HepG2 (cell line): ENCODE measurements around the gene SYT9. TPM values are rescaled to one million over a fixed set of nuclear protein-coding genes. Genes with fewer than 3 reads are reported as not detected.

Experiments
- ATAC-seq: fragments of 200-7000 bp; cut with Tn5 transposase; 3 replicates; pipeline ENCODE4 v1.9.1; 2020; ENCODE audit warnings: mild to moderate bottlenecking, moderate library complexity
- BruUV-seq: library from RNA; stranded (reverse); fragments of 400-500 nt; replicated peaks from 2 replicates; lab custom pipeline; 2021; lab: Mats Ljungman, UMichigan
- CTCF ChIA-PET: fragments of 300-600 bp; formaldehyde crosslinking; extraction: SDS; loops from one replicate; lab custom pipeline; 2021; ENCODE audit warnings: low total read pairs, inconsistent platforms, low intra/inter-chr PET ratio; lab: Yijun Ruan, JAX
- POLR2A ChIA-PET: fragments of 350-600 bp; sonication (Branson Sonifier 250); formaldehyde crosslinking; loops from one replicate; lab custom pipeline; 2020; ENCODE audit warnings: antibody characterized with exemption, inconsistent platforms; lab: Yijun Ruan, JAX
- DNase-seq: peaks from one replicate; pipeline ENCODE4 v3.0.0-alpha.2; 2015; ENCODE audit warnings: low spot score
- FAIRE-seq: peaks from 3 replicates; lab custom pipeline; 2011; peaks lifted over from hg19 to GRCh38; lab: Jason Lieb, UNC
- H2AFZ ChIP-seq: one replicate; pipeline ENCODE4 v1.6.1; 2011; ENCODE audit warnings: low read length, inconsistent platforms
- H3K27ac ChIP-seq: fragments of 300-600 bp; 3 replicates; pipeline ENCODE4 v1.8.0; 2011; ENCODE audit warnings: mixed run types, mild to moderate bottlenecking, mixed read lengths, low read length, inconsistent platforms; ENCODE audit not compliant: insufficient read depth; ENCODE audit errors: extremely low read length
- H3K27me3 ChIP-seq, 2 experiments: fragments of 200-600 bp in 1 of 2; 2 replicates in 1 of 2; 3 replicates in 1 of 2; pipeline versions ENCODE4 v1.6.0 to v1.8.0; 2011; ENCODE audit warnings: low read length in 2 of 2, mild to moderate bottlenecking in 2 of 2, moderate library complexity in 2 of 2, inconsistent platforms in 1 of 2; ENCODE audit not compliant: insufficient read depth in 2 of 2, control insufficient read depth in 1 of 2
- H3K36me3 ChIP-seq, 2 experiments: fragments of 200-600 bp in 1 of 2; replicated peaks in 1 of 2; 2 replicates in 1 of 2; 3 replicates in 1 of 2; pipeline versions ENCODE4 v1.5.1 to v1.8.0; 2011; ENCODE audit warnings: low read length in 2 of 2, inconsistent platforms in 1 of 2; ENCODE audit not compliant: insufficient read depth in 2 of 2, control insufficient read depth in 1 of 2
- H3K4me1 ChIP-seq: 2 replicates; pipeline ENCODE4 v1.5.1; 2012; ENCODE audit warnings: low read length, inconsistent platforms; ENCODE audit not compliant: insufficient read depth
- H3K4me2 ChIP-seq: 2 replicates; pipeline ENCODE4 v1.6.0; 2011; ENCODE audit warnings: low read depth, low read length, inconsistent platforms
- H3K4me3 ChIP-seq, 3 experiments: fragments of 200-600 bp in 1 of 3; sonication (generic), shearing (Covaris generic) in 1 of 3; replicated peaks in 1 of 3; 2 replicates each; pipeline ENCODE4 v1.5.1; 2011 to 2016; ENCODE audit warnings: low read length in 3 of 3, inconsistent platforms in 2 of 3, low read depth in 2 of 3, mild to moderate bottlenecking in 2 of 3, control low read depth in 1 of 3, mixed read lengths in 1 of 3; ENCODE audit not compliant: insufficient read depth in 1 of 3
- H3K79me2 ChIP-seq: one replicate; pipeline ENCODE4 v1.6.1; 2011; ENCODE audit warnings: low read length, inconsistent platforms; ENCODE audit not compliant: insufficient read depth
- H3K9ac ChIP-seq: 2 replicates; pipeline ENCODE4 v1.6.0; 2011; ENCODE audit warnings: mild to moderate bottlenecking, low read depth, low read length, inconsistent platforms; ENCODE audit not compliant: insufficient read depth
- H3K9me3 ChIP-seq: 2 replicates; pipeline ENCODE4 v1.5.1; 2012; ENCODE audit warnings: mild to moderate bottlenecking, low read length
- H4K20me1 ChIP-seq: 2 replicates; pipeline ENCODE4 v1.6.0; 2011; ENCODE audit warnings: inconsistent platforms, mild to moderate bottlenecking, low read length, moderate library complexity; ENCODE audit not compliant: insufficient read depth
- CBX2 ChIP-seq, 2 experiments: fragments of 200-600 bp in 1 of 2; sonication (generic); formaldehyde crosslinking in 1 of 2; IDR thresholded peaks; 2 replicates each; pipeline versions ENCODE4 v1.7.0 to v1.8.1; 2018 to 2022; ENCODE audit warnings: low read depth in 2 of 2, low read length in 1 of 2, mild to moderate bottlenecking in 1 of 2, missing genetic modification reagents in 1 of 2
- FOXC1 ChIP-seq: sonication (generic); formaldehyde crosslinking; IDR thresholded peaks from 2 replicates; pipeline ENCODE4 v1.8.0; 2022; ENCODE audit warnings: mild to moderate bottlenecking, missing genetic modification reagents, borderline replicate concordance
- JUND ChIP-seq: sonication (generic); formaldehyde crosslinking; IDR thresholded peaks from 2 replicates; pipeline ENCODE4 v1.8.0; 2022; ENCODE audit warnings: mild to moderate bottlenecking, missing genetic modification reagents
- KAT7 ChIP-seq: IDR thresholded peaks from 2 replicates; pipeline ENCODE4 v1.6.1; 2018; ENCODE audit warnings: borderline replicate concordance, missing compliant biosample characterization
- KDM6A ChIP-seq: IDR thresholded peaks from 2 replicates; pipeline ENCODE4 v1.6.1; 2016; ENCODE audit warnings: low read depth
- MATR3 ChIP-seq: sonication (generic); formaldehyde crosslinking; IDR thresholded peaks from 2 replicates; pipeline ENCODE4 v1.4.0; 2020; ENCODE audit warnings: missing genetic modification reagents
- NR2F1 ChIP-seq, 2 experiments: fragments of 450-650 bp in 1 of 2; formaldehyde crosslinking in 1 of 2; IDR thresholded peaks; 2 replicates each; pipeline versions ENCODE4 v1.5.0 to v1.6.1; 2016 to 2020; ENCODE audit warnings: mild to moderate bottlenecking in 1 of 2, missing compliant biosample characterization in 1 of 2, missing genetic modification reagents in 1 of 2, moderate library complexity in 1 of 2
- ONECUT2 ChIP-seq: sonication (generic); formaldehyde crosslinking; IDR thresholded peaks from 2 replicates; pipeline ENCODE4 v1.4.0; 2020; ENCODE audit warnings: missing genetic modification reagents
- PCBP1 ChIP-seq: fragments of 200-400 bp; formaldehyde crosslinking; IDR thresholded peaks from 2 replicates; pipeline ENCODE4 v1.6.1; 2017; ENCODE audit warnings: mild to moderate bottlenecking, low read depth, low read length, borderline replicate concordance
- SALL1 ChIP-seq: sonication (generic); formaldehyde crosslinking; IDR thresholded peaks from 2 replicates; pipeline ENCODE4 v1.8.0; 2022; ENCODE audit warnings: mild to moderate bottlenecking, missing genetic modification reagents
- ZNF33A ChIP-seq: sonication (generic); formaldehyde crosslinking; IDR thresholded peaks from 2 replicates; pipeline ENCODE4 v1.5.1; 2020; ENCODE audit warnings: missing genetic modification reagents, mild to moderate bottlenecking, moderate library complexity, borderline replicate concordance
- ZNF33B ChIP-seq: sonication (generic); formaldehyde crosslinking; IDR thresholded peaks from 2 replicates; pipeline ENCODE4 v1.5.1; 2020; ENCODE audit warnings: mild to moderate bottlenecking, missing genetic modification reagents
- ZNF607 ChIP-seq: sonication (generic); formaldehyde crosslinking; IDR thresholded peaks from 2 replicates; pipeline ENCODE4 v1.5.1; 2020; ENCODE audit warnings: missing genetic modification reagents, mild to moderate bottlenecking, borderline replicate concordance
- ZNF737 ChIP-seq: sonication (generic); formaldehyde crosslinking; IDR thresholded peaks from 2 replicates; pipeline ENCODE4 v1.5.0; 2020; ENCODE audit warnings: missing genetic modification reagents, mild to moderate bottlenecking, borderline replicate concordance
- ZNF747 ChIP-seq: sonication (generic); formaldehyde crosslinking; IDR thresholded peaks from 2 replicates; pipeline ENCODE4 v1.8.1; 2023; ENCODE audit warnings: missing genetic modification reagents, mild to moderate bottlenecking, borderline replicate concordance
- WGBS: methylation state at CpG from one replicate; pipeline ENCODE4 v1.1.6; 2017; ENCODE audit warnings: low lambda C conversion rate; 5-methylcytosine and 5-hydroxymethylcytosine counted together
- in situ Hi-C: cut with HindIII; loops from 2 replicates; pipeline ENCODE4 v1.10.0; 2017; ENCODE audit warnings: low pct_unique_long_range_greater_than_20kb; ENCODE audit not compliant: extremely low pct_ligation_motif_present
- intact Hi-C: fragments of 100-400 bp; cut with micrococcal nuclease; formaldehyde crosslinking; loops from one replicate; pipeline ENCODE4 v1.10.0; 2022; ENCODE audit not compliant: unreplicated experiment
- polyA plus RNA-seq, 8 experiments: library from polyadenylated mRNA; depleted of rRNA in 3 of 8; stranded (reverse) in 7 of 8; unstranded in 1 of 8; fragments of >200 nt; fragmentation: Illumina TruSeq in 4 of 8; extraction: Trizol in 4 of 8; gene quantifications; 2 replicates each; pipeline versions ENCODE4 v1.2.1 to v1.2.3, GENCODE V29; 2011 to 2016; ENCODE audit warnings: low read depth in 4 of 8, missing spikeins in 1 of 8, mixed read lengths in 1 of 8; ENCODE audit not compliant: insufficient read depth in 1 of 8
- total RNA-seq, 5 experiments: library from RNA; depleted of rRNA; stranded (reverse); fragments of >200 nt; fragmentation: Illumina TruSeq; extraction: Trizol; gene quantifications; 2 replicates each; pipeline ENCODE4 v1.2.3, GENCODE V29; 2016; ENCODE audit warnings: low read depth in 1 of 5
- TF ChIP-seq, protein P1 (sequence below): sonication (generic); formaldehyde crosslinking; conservative IDR thresholded peaks from 2 replicates; pipeline ENCODE4 v1.4.0; 2020; ENCODE audit warnings: missing genetic modification reagents
- TF ChIP-seq, protein P2 (sequence below): sonication (generic); formaldehyde crosslinking; conservative IDR thresholded peaks from 2 replicates; pipeline ENCODE4 v1.8.0; 2022; ENCODE audit warnings: mild to moderate bottlenecking, moderate library complexity, missing genetic modification reagents
- TF ChIP-seq, protein P3 (sequence below): sonication (generic); formaldehyde crosslinking; IDR thresholded peaks from 2 replicates; pipeline ENCODE4 v1.5.1; 2020; ENCODE audit warnings: mild to moderate bottlenecking, missing genetic modification reagents, moderate library complexity

Gene SYT9
- total and polyA plus RNA-seq, 2 of the 13 experiments (the other 11 are each of a cell fraction or from before 2014, with no cell fraction given), result not detected

DNA sequence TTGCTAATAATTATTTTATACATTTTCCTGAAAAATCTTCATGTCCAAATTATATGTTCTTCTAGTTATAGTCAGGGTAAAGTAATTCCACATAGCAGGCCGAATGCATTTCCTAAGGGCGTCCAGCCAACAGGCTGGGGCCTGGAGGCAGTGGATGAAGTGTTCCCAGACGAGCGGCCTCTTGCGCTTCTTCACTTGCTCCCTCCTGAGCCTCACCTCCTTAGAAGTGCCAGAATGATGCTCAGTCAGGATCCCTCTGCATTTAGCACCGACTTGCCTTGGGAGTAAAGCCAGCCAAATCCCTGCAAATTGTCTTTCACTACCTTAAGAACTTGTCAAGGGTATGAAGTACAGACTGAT lies 235.1 kb downstream of the SYT9 start:
- intact Hi-C loops (no loop called here), in situ Hi-C loops (no loop called here)
- FAIRE-seq, result no peak
- H3K4me3 ChIP-seq, result no peak overlapping the region
- H4K20me1 ChIP-seq, result no peaks in the 10 kb centered on the region
- no peak overlapping the region for H2AFZ ChIP-seq
- ChIA-PET CTCF (no interaction called here), POLR2A (no interaction called here)
- H3K36me3 ChIP-seq, result no peaks in the 10 kb centered on the region
- no peak for ATAC-seq
- no peaks in the 10 kb centered on the region for H3K79me2 ChIP-seq
- WGBS, result 41% methylated on average over 6 of the region's 6 CpGs
- peaks cover 1 to 13% of the 10 kb centered on the region in 2 experiments; a peak in 1 of 5 replicates for H3K27me3 ChIP-seq
- no peak overlapping the region for H3K9ac ChIP-seq
- no peaks in the 10 kb centered on the region for H3K9me3 ChIP-seq
- H3K4me2 ChIP-seq, result no peak overlapping the region
- no peak overlapping the region for H3K27ac ChIP-seq
- no TSS peak for BruUV-seq
- peaks cover 15% of the 10 kb centered on the region; the same call in 1 of the 2 replicates for H3K4me1 ChIP-seq
- no peak for DNase-seq
- TF ChIP-seq ZNF737 (CRISPR knock-in tag) (no peak), MATR3 (CRISPR knock-in tag) (no peak), ZNF747 (no peak), ZNF33B (no peak), CBX2 (IDR thresholded peaks at IDR 0.05; ENCODE audit: low read depth, low read length) (no peak), CBX2 (CRISPR knock-in tag; IDR thresholded peaks at IDR 0.05; ENCODE audit: low read depth) (no peak), ZNF33A (CRISPR knock-in tag) (no peak), ZNF607 (CRISPR knock-in tag) (no peak), JUND (CRISPR knock-in tag) (no peak), KDM6A (CRISPR knock-in tag) (no peak), ONECUT2 (CRISPR knock-in tag) (no peak), NR2F1 (CRISPR knock-in tag; IDR thresholded peaks at IDR 0.05) (no peak), SALL1 (CRISPR knock-in tag) (no peak), KAT7 (no peak), PCBP1 (no peak), FOXC1 (CRISPR knock-in tag) (no peak)
- TF ChIP-seq, protein P1, sequence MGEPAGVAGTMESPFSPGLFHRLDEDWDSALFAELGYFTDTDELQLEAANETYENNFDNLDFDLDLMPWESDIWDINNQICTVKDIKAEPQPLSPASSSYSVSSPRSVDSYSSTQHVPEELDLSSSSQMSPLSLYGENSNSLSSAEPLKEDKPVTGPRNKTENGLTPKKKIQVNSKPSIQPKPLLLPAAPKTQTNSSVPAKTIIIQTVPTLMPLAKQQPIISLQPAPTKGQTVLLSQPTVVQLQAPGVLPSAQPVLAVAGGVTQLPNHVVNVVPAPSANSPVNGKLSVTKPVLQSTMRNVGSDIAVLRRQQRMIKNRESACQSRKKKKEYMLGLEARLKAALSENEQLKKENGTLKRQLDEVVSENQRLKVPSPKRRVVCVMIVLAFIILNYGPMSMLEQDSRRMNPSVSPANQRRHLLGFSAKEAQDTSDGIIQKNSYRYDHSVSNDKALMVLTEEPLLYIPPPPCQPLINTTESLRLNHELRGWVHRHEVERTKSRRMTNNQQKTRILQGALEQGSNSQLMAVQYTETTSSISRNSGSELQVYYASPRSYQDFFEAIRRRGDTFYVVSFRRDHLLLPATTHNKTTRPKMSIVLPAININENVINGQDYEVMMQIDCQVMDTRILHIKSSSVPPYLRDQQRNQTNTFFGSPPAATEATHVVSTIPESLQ, result no peak
- TF ChIP-seq, protein P2, sequence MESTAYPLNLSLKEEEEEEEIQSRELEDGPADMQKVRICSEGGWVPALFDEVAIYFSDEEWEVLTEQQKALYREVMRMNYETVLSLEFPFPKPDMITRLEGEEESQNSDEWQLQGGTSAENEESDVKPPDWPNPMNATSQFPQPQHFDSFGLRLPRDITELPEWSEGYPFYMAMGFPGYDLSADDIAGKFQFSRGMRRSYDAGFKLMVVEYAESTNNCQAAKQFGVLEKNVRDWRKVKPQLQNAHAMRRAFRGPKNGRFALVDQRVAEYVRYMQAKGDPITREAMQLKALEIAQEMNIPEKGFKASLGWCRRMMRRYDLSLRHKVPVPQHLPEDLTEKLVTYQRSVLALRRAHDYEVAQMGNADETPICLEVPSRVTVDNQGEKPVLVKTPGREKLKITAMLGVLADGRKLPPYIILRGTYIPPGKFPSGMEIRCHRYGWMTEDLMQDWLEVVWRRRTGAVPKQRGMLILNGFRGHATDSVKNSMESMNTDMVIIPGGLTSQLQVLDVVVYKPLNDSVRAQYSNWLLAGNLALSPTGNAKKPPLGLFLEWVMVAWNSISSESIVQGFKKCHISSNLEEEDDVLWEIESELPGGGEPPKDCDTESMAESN (CRISPR knock-in tag), result no peak
- TF ChIP-seq, protein P3, sequence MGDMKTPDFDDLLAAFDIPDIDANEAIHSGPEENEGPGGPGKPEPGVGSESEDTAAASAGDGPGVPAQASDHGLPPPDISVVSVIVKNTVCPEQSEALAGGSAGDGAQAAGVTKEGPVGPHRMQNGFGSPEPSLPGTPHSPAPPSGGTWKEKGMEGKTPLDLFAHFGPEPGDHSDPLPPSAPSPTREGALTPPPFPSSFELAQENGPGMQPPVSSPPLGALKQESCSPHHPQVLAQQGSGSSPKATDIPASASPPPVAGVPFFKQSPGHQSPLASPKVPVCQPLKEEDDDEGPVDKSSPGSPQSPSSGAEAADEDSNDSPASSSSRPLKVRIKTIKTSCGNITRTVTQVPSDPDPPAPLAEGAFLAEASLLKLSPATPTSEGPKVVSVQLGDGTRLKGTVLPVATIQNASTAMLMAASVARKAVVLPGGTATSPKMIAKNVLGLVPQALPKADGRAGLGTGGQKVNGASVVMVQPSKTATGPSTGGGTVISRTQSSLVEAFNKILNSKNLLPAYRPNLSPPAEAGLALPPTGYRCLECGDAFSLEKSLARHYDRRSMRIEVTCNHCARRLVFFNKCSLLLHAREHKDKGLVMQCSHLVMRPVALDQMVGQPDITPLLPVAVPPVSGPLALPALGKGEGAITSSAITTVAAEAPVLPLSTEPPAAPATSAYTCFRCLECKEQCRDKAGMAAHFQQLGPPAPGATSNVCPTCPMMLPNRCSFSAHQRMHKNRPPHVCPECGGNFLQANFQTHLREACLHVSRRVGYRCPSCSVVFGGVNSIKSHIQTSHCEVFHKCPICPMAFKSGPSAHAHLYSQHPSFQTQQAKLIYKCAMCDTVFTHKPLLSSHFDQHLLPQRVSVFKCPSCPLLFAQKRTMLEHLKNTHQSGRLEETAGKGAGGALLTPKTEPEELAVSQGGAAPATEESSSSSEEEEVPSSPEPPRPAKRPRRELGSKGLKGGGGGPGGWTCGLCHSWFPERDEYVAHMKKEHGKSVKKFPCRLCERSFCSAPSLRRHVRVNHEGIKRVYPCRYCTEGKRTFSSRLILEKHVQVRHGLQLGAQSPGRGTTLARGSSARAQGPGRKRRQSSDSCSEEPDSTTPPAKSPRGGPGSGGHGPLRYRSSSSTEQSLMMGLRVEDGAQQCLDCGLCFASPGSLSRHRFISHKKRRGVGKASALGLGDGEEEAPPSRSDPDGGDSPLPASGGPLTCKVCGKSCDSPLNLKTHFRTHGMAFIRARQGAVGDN (CRISPR knock-in tag), result no peak
